NCI-H748 (cell line): ENCODE results near the gene SVEP1.
"Not testable (repeated sequence)": the region's sequence is repeated elsewhere in the genome, so short reads cannot be mapped to it uniquely, and the experiment has no call there.

Experiments used
- DNase-seq: peaks from one replicate; lab custom pipeline; 2025; ENCODE audit not compliant: unreplicated experiment; lab: John Stamatoyannopoulos, UW

The SVEP1 gene

GRCh38 chr9:110451726-110452125 lies 127.8 kb downstream of the SVEP1 start:
- DNase-seq = no peak

- DNase-seq = no peak
Measured at GRCh38 chr9:110447476-110447875, 132.1 kb downstream of the SVEP1 start.

GRCh38 chr9:110446171-110446570 lies 133.4 kb downstream of the SVEP1 start:
- no peak for DNase-seq

- DNase-seq = no peak
Measured at GRCh38 chr9:110444911-110445310, 134.6 kb downstream of the SVEP1 start.

GRCh38 chr9:110443866-110444220 lies 135.7 kb downstream of the SVEP1 start:
- no peak for DNase-seq

GRCh38 chr9:110443146-110443865 lies 136.2 kb downstream of the SVEP1 start:
- DNase-seq = peak; percentile 94

- no peak for DNase-seq
Measured at GRCh38 chr9:110440796-110441195, 138.7 kb downstream of the SVEP1 start.

GRCh38 chr9:110440172-110440571 lies 139.4 kb downstream of the SVEP1 start:
- DNase-seq = no peak

GRCh38 chr9:110432253-110432652 lies 147.3 kb downstream of the SVEP1 start:
- DNase-seq = no peak

GRCh38 chr9:110429453-110429852 lies 150.1 kb downstream of the SVEP1 start:
- no peak for DNase-seq

- DNase-seq = peak; percentile 70
Measured at GRCh38 chr9:110427497-110428104, 151.9 kb downstream of the SVEP1 start.

GRCh38 chr9:110426052-110426709 lies 153.4 kb downstream of the SVEP1 start:
- DNase-seq = no peak

GRCh38 chr9:110414471-110414870 lies 165.1 kb downstream of the SVEP1 start:
- DNase-seq = no peak

GRCh38 chr9:110410961-110411360 lies 168.6 kb downstream of the SVEP1 start:
- no peak for DNase-seq

- DNase-seq = no peak
Measured at GRCh38 chr9:110408598-110408997, 170.9 kb downstream of the SVEP1 start.

GRCh38 chr9:110405858-110406443 lies 173.6 kb downstream of the SVEP1 start:
- no peak for DNase-seq

GRCh38 chr9:110404473-110404872 lies 175.1 kb downstream of the SVEP1 start:
- no peak for DNase-seq

- DNase-seq = no peak
Measured at GRCh38 chr9:110399983-110400382, 179.6 kb downstream of the SVEP1 start.

- not testable (repeated sequence) for DNase-seq
Measured at GRCh38 chr9:110398992-110399391, 180.5 kb downstream of the SVEP1 start.

- DNase-seq = no peak
Measured at GRCh38 chr9:110391826-110392485, 187.6 kb downstream of the SVEP1 start.

- DNase-seq = no peak
Measured at GRCh38 chr9:110389148-110389750, 190.3 kb downstream of the SVEP1 start.
